ENCODE data around the gene RFX7.
A peak's percentile ranks its signal among the peaks of the same experiment; 100 is the strongest.

The RFX7 gene

DNA sequence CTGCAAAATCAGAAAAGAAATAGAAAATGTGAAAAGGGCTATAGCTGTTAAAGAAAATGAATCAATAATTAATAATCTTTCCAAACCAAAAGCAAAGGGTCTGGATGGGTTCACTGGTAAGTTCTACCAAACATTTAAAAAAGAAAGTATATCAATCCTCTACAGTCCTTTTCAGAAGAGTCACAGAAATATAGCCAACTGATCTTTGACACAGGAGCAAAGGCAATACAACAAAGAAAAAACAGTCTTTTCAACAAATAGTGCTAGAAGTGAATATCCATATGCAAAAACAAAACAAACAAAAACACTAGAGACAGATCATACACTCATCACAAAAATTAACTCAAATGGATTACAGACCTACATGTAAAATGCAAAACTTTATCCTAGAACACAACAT lies 32.6 kb downstream of the RFX7 start:
- Histone ChIP-seq H3K79me1 (ENCODE audit: low read length) (no peaks in the 10 kb centered on the region), H2AFZ (ENCODE audit: insufficient read depth, low read length, poor library complexity) (no peak overlapping the region), H3K18ac (ENCODE audit: low read length) (no peak overlapping the region), H4K12ac (ENCODE audit: low read depth, low read length) (no peak overlapping the region), H3K9me3 (ENCODE audit: insufficient read depth, low read depth, low read length) (no peaks in the 10 kb centered on the region), H2BK120ac (ENCODE audit: insufficient read depth, low read length, poor library complexity) (no peak overlapping the region), H3K27me3 (ENCODE audit: insufficient read depth, low read length) (no peaks in the 10 kb centered on the region), H2AK5ac (ENCODE audit: low read length) (no peak overlapping the region), H4K91ac (ENCODE audit: low read depth, low read length) (no peak overlapping the region), H2BK12ac (ENCODE audit: low read length) (no peak overlapping the region), H3K79me2 (ENCODE audit: control insufficient read depth, insufficient read depth, low read length, poor library complexity) (no peaks in the 10 kb centered on the region), H3K4me2 (ENCODE audit: low read length) (no peak overlapping the region), H3K27ac (ENCODE audit: low read depth, low read length) (no peak overlapping the region), H3K14ac (ENCODE audit: low read length) (no peak overlapping the region), H3K23ac (ENCODE audit: low read length) (no peak overlapping the region), H4K8ac (ENCODE audit: low read depth, low read length) (no peak overlapping the region), H3K36me3 (ENCODE audit: control insufficient read depth in 1 of 2, insufficient read depth in 2 of 2, low read length in 2 of 2) (no peaks in the 10 kb centered on the region), H3K4me3 (ENCODE audit: low read depth, low read length) (no peak overlapping the region), H2BK5ac (ENCODE audit: low read depth, low read length, poor library complexity) (no peak overlapping the region), H3K4ac (ENCODE audit: low read depth, low read length) (no peak overlapping the region), H3K9ac (ENCODE audit: low read length) (no peak overlapping the region), H3K4me1 (ENCODE audit: control insufficient read depth in 1 of 2, insufficient read depth in 2 of 2, low read length in 2 of 2) (no peaks in the 10 kb centered on the region)
- DNase-seq = no peak

GRCh38 chr15:56208641-56209155 lies 35.0 kb downstream of the RFX7 start:
- WGBS (ENCODE audit: extremely low coverage, insufficient coverage, insufficient read length) = no CpG with 5 or more reads among the region's 1 CpG
- Histone ChIP-seq H3K4me1 (ENCODE audit: control insufficient read depth in 1 of 2, insufficient read depth in 2 of 2, low read length in 2 of 2) (no peaks in the 10 kb centered on the region), H3K4ac (ENCODE audit: low read depth, low read length) (no peak overlapping the region)

GRCh38 chr15:56208185-56208584 lies 35.5 kb downstream of the RFX7 start:
- H3K27me3 ChIP-seq (ENCODE audit: insufficient read depth, low read length) = no peaks in the 10 kb centered on the region
- no peak overlapping the region for H4K91ac ChIP-seq (ENCODE audit: low read depth, low read length)
- H2BK12ac ChIP-seq (ENCODE audit: low read length) = no peak overlapping the region
- H3K9me3 ChIP-seq (ENCODE audit: insufficient read depth, low read depth, low read length) = no peaks in the 10 kb centered on the region
- H3K9ac ChIP-seq (ENCODE audit: low read length) = no peak overlapping the region
- H2AK5ac ChIP-seq (ENCODE audit: low read length) = no peak overlapping the region
- H2BK120ac ChIP-seq (ENCODE audit: insufficient read depth, low read length, poor library complexity) = no peak overlapping the region
- no peak overlapping the region for H4K12ac ChIP-seq (ENCODE audit: low read depth, low read length)
- H3K79me1 ChIP-seq (ENCODE audit: low read length) = no peaks in the 10 kb centered on the region
- H3K14ac ChIP-seq (ENCODE audit: low read length) = no peak overlapping the region
- no peaks in the 10 kb centered on the region for H3K36me3 ChIP-seq (ENCODE audit: control insufficient read depth in 1 of 2, insufficient read depth in 2 of 2, low read length in 2 of 2)
- H3K18ac ChIP-seq (ENCODE audit: low read length) = no peak overlapping the region
- no peak overlapping the region for H2AFZ ChIP-seq (ENCODE audit: insufficient read depth, low read length, poor library complexity)
- H3K23ac ChIP-seq (ENCODE audit: low read length) = no peak overlapping the region
- no peak overlapping the region for H3K4me2 ChIP-seq (ENCODE audit: low read length)
- DNase-seq = peak in 1 of 2 donors; percentile 11
- H3K4me1 ChIP-seq (ENCODE audit: control insufficient read depth in 1 of 2, insufficient read depth in 2 of 2, low read length in 2 of 2) = no peaks in the 10 kb centered on the region
- H3K4me3 ChIP-seq (ENCODE audit: low read depth, low read length) = no peak overlapping the region
- H4K8ac ChIP-seq (ENCODE audit: low read depth, low read length) = no peak overlapping the region
- H3K79me2 ChIP-seq (ENCODE audit: control insufficient read depth, insufficient read depth, low read length, poor library complexity) = no peaks in the 10 kb centered on the region
- no peak overlapping the region for H3K4ac ChIP-seq (ENCODE audit: low read depth, low read length)
- no CpG with 5 or more reads among the region's 2 CpGs for WGBS (ENCODE audit: extremely low coverage, insufficient coverage, insufficient read length)
- H2BK5ac ChIP-seq (ENCODE audit: low read depth, low read length, poor library complexity) = no peak overlapping the region
- H3K27ac ChIP-seq (ENCODE audit: low read depth, low read length) = no peak overlapping the region

More at GRCh38 chr15:56208641-56209155, 35.0 kb downstream of the RFX7 start:
- Histone ChIP-seq H4K91ac (ENCODE audit: low read depth, low read length) (no peak overlapping the region), H3K4me3 (ENCODE audit: low read depth, low read length) (no peak overlapping the region), H3K23ac (ENCODE audit: low read length) (no peak overlapping the region), H3K27me3 (ENCODE audit: insufficient read depth, low read length) (no peaks in the 10 kb centered on the region), H3K18ac (ENCODE audit: low read length) (no peak overlapping the region), H4K12ac (ENCODE audit: low read depth, low read length) (no peak overlapping the region), H3K14ac (ENCODE audit: low read length) (no peak overlapping the region), H2BK12ac (ENCODE audit: low read length) (no peak overlapping the region), H2AK5ac (ENCODE audit: low read length) (no peak overlapping the region), H3K9me3 (ENCODE audit: insufficient read depth, low read depth, low read length) (no peaks in the 10 kb centered on the region), H2BK120ac (ENCODE audit: insufficient read depth, low read length, poor library complexity) (no peak overlapping the region), H3K9ac (ENCODE audit: low read length) (no peak overlapping the region), H4K8ac (ENCODE audit: low read depth, low read length) (no peak overlapping the region), H3K36me3 (ENCODE audit: control insufficient read depth in 1 of 2, insufficient read depth in 2 of 2, low read length in 2 of 2) (no peaks in the 10 kb centered on the region), H3K4me2 (ENCODE audit: low read length) (no peak overlapping the region), H3K27ac (ENCODE audit: low read depth, low read length) (no peak overlapping the region), H3K79me1 (ENCODE audit: low read length) (no peaks in the 10 kb centered on the region), H3K79me2 (ENCODE audit: control insufficient read depth, insufficient read depth, low read length, poor library complexity) (no peaks in the 10 kb centered on the region), H2AFZ (ENCODE audit: insufficient read depth, low read length, poor library complexity) (no peak overlapping the region), H2BK5ac (ENCODE audit: low read depth, low read length, poor library complexity) (no peak overlapping the region)
- DNase-seq = no peak

DNA sequence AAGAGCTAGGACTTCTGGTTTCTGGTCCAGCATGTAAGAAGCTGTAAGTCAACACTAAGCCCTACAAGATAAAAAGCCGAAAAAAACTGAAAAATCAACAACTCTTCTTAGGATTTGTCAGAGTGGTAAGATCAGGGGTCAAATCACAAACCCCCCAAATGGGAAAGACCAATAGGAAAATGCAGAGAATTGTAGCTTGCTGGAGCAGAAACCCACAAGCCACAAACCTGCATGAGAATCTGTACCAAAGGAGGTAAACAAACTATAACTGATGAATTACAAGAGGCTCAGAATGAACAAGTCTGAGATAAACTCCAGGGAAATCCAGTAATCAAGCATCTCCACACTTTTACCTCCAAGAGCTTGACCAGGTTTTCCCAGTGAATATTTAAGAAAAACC lies 36.0 kb downstream of the RFX7 start:
- H3K79me1 ChIP-seq (ENCODE audit: low read length) = no peaks in the 10 kb centered on the region
- H2BK120ac ChIP-seq (ENCODE audit: insufficient read depth, low read length, poor library complexity) = no peak overlapping the region
- no peak for DNase-seq

More for the DNA sequence above, 36.0 kb downstream of the RFX7 start:
- Histone ChIP-seq H3K27ac (ENCODE audit: low read depth, low read length) (no peak overlapping the region), H3K4me3 (ENCODE audit: low read depth, low read length) (no peak overlapping the region), H2BK5ac (ENCODE audit: low read depth, low read length, poor library complexity) (no peak overlapping the region), H4K8ac (ENCODE audit: low read depth, low read length) (no peak overlapping the region), H3K4me2 (ENCODE audit: low read length) (no peak overlapping the region), H4K12ac (ENCODE audit: low read depth, low read length) (no peak overlapping the region), H3K9ac (ENCODE audit: low read length) (no peak overlapping the region), H3K9me3 (ENCODE audit: insufficient read depth, low read depth, low read length) (no peaks in the 10 kb centered on the region), H2AFZ (ENCODE audit: insufficient read depth, low read length, poor library complexity) (no peak overlapping the region), H4K91ac (ENCODE audit: low read depth, low read length) (no peak overlapping the region), H3K27me3 (ENCODE audit: insufficient read depth, low read length) (no peaks in the 10 kb centered on the region), H3K4me1 (ENCODE audit: control insufficient read depth in 1 of 2, insufficient read depth in 2 of 2, low read length in 2 of 2) (no peaks in the 10 kb centered on the region), H2BK12ac (ENCODE audit: low read length) (no peak overlapping the region), H3K4ac (ENCODE audit: low read depth, low read length) (peak overlapping the region; percentile 49), H3K79me2 (ENCODE audit: control insufficient read depth, insufficient read depth, low read length, poor library complexity) (no peaks in the 10 kb centered on the region), H3K14ac (ENCODE audit: low read length) (no peak overlapping the region), H2AK5ac (ENCODE audit: low read length) (no peak overlapping the region), H3K18ac (ENCODE audit: low read length) (no peak overlapping the region), H3K36me3 (ENCODE audit: control insufficient read depth in 1 of 2, insufficient read depth in 2 of 2, low read length in 2 of 2) (no peaks in the 10 kb centered on the region), H3K23ac (ENCODE audit: low read length) (no peak overlapping the region)
- no CpG with 5 or more reads among the region's 1 CpG for WGBS (ENCODE audit: extremely low coverage, insufficient coverage, insufficient read length)

Data from trophoblast cell (in vitro differentiated cells and primary cell).